Stimulated activated CD8-positive, alpha-beta memory T cell treated with anti-CD3 and anti-CD28 coated beads, Interleukin-7, amount 100 ng/mL, for 24 hours (primary cell): Measurements from ENCODE around the gene AGTR1.
"Not testable (repeated sequence)": the region's sequence is repeated elsewhere in the genome, so short reads cannot be mapped to it uniquely, and the experiment has no call there.

Experiments used
- DNase-seq: peaks from one replicate; pipeline ENCODE4 v3.0.0-alpha.2; 2020; ENCODE audit warnings: low read depth

Gene AGTR1

GRCh38 chr3:148758303-148758884, 60.7 kb downstream of the AGTR1 start:
- no peak for DNase-seq

GRCh38 chr3:148759430-148759829, 61.7 kb downstream of the AGTR1 start:
- no peak for DNase-seq

GRCh38 chr3:148763156-148763680, 65.5 kb downstream of the AGTR1 start:
- no peak for DNase-seq

DNA sequence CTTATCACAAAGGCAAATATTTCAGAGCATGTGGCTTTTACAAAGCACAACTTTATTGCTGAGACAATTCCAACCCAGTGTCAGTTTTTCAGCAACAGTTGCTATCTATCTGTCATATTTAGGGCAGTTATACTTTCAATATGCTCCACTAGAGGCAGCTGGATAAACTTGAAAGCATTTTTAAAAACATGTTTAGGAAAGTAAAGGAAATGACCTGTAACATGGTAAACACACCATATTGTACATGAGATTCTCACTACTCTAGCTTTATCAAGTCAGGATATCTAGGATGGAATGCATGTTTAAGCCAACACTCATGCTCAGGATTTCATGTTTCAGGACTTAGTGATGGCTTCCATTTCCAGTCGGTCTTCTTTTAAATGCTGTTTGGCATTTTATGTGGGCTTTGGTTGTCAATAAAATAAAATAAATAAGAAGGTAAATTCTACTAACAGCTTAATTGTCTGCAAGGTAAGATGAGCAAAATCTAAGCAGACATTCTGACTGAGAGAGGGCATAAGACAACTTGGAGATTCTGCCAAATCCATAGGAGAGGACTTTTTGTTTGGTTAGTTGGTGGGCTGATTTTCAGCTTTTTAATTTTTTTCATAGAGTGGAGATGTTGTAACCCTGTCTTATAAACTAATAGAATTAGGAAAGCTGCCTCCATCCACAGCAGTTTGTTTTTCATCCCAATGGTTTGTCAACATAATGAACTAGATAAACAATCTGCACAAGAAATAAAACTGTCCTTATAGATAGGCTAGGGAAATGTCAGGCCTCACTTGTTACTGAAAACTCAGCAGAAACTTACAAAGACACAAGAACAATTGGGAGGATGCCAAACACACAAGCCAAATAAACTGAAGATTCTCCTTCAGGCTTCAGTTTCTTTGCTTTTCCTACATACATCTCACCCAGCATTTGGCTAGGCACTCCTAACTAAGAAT, 66.6 kb downstream of the AGTR1 start:
- DNase-seq: no peak

DNA sequence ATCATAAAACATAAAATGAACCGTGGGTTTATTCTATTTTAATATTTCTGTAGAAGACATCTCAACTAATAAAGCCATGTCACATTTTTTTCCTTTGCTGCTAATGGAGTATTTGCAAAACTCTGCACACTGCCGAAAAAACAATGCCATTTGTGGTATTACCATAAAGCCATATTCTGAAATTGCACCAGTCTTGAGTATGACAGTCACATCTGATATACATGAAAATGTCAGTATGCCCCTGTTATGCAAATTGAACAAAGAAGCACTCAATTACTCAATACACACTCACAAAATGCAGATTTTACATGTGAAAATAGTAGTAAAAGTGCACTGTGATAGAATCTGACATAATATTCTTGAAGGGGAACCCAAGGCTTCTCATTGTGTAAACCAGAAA, 74.7 kb downstream of the AGTR1 start:
- no peak for DNase-seq

- no peak for DNase-seq
Measured at GRCh38 chr3:148772835-148773234, 75.1 kb downstream of the AGTR1 start.

GRCh38 chr3:148773805-148774204, 76.1 kb downstream of the AGTR1 start:
- no peak for DNase-seq

DNA sequence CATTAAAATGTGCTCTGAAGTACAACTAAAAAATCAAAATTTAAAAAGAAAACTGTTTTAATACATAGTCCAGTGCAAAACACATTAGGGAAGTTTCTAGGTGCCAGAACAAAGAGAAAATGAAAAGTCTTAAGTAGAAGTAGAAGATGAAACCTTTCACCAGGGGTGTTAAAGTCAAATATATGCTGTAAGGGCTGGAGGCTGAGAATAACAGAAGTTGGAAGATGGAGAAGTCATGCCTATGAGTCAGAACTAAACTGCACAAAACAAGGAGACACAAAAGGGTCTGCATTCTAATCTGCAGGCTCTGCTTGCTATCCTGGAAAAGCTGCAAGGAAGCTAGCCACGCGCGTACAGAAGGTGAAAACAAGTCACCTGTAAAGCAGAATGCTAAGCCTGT, 81.2 kb downstream of the AGTR1 start:
- DNase-seq: no peak

- not testable (repeated sequence) for DNase-seq
Measured at GRCh38 chr3:148785026-148785425, 87.3 kb downstream of the AGTR1 start.

GRCh38 chr3:148786159-148786558, 88.5 kb downstream of the AGTR1 start:
- not testable (repeated sequence) for DNase-seq

DNA sequence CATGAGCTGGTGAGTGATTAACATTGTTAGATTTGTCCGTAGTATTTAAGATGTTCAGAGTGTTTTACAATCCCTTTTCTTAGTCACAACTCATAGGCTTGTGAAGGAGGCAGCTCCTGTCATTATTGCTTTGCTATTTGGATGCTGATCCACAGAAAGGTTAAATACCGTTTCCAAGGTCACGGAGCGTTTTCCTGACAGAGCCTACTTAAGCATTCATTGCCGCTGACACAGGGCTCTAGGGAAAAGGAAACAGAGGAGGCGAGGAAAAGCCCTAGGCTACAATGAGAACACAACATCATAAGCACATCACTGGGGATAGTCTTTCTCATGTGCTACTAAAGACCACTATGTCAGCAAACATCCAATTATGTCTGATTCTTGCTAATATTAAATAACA, 91.4 kb downstream of the AGTR1 start:
- no peak for DNase-seq

GRCh38 chr3:148789906-148790305, 92.2 kb downstream of the AGTR1 start:
- no peak for DNase-seq

DNA sequence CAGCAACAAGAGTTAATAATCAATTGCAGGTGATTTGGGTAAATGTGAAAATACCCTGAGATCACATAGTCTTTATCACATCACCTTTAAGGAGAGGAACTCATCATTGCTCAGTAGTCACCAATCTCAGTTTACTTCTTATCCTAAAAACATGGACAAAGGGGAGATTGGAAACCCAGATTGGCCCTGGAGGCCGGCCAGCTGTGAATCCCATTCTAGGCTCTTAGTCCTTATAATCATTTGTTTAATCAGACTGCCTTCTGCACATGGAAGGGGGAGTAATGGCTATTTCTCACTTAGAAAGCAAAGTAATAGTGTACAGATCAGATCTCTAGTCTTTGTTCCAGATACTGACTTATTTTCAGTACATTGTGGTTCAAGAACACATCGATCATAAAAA, 92.7 kb downstream of the AGTR1 start:
- no peak for DNase-seq

- no peak for DNase-seq
Measured at GRCh38 chr3:148790851-148791735, 93.4 kb downstream of the AGTR1 start.

DNA sequence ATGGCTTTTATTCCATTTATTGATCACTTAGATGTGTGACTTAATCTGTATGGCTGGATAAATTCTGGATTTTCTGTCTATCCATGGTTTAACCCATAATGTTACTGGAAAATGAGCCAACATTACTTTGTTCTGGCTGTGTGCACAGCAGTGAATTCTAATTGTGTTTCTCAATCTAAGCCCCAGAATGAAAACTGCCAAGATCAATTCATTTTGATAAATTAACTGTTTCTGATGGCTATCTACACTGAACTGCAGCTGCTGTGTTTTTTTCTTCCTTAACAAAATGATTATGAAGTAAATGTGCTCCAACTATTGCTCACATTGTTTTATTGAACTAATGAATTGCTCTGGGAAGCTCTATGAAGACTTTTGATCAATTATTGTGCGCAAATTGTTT, 94.2 kb downstream of the AGTR1 start:
- no peak for DNase-seq

DNA sequence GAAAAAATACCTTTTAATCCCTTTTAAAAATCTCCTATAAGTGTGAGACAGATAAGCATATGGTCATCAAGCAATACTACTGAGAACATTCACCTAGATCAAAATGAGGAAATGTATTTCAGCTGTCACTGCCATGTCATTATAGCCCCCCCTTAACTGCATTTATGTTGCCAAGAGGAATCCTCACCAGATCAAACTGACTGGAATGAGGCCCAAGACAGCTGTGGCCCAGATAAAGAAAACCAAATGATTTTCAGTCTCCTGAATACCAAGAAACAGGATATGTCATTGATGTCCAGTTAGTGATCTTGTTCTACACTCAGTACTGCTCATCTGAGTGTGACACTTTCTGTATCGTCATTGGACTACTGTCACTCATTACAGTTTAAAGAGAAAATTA, 94.8 kb downstream of the AGTR1 start:
- DNase-seq: no peak
